CMK (cell line): ENCODE results near the gene EVI5L.

Experiments
- DNase-seq: peaks from one replicate; pipeline ENCODE4 v3.0.0-alpha.2; 2010; ENCODE audit warnings: low read depth

EVI5L gene

DNA sequence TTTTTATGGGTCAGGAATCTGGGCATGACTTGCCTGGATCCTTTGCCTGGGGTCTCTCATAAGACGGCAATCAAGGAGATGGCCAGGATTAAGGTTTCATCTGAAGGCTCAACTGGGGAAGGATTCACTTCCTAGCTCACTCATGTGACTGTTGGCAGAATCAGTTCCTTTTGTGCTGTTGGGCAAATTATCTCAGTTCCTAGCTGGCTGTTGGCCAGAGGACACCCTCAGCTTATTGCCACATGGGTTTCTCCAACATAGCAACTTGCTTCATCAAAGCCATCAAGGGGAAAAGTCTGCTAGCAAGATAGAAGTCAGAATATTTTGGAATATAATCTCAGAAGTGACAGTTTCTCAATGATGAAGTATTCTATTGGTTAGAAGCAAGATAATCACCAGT lies 12.2 kb upstream of the EVI5L start:
- DNase-seq: no peak

DNA sequence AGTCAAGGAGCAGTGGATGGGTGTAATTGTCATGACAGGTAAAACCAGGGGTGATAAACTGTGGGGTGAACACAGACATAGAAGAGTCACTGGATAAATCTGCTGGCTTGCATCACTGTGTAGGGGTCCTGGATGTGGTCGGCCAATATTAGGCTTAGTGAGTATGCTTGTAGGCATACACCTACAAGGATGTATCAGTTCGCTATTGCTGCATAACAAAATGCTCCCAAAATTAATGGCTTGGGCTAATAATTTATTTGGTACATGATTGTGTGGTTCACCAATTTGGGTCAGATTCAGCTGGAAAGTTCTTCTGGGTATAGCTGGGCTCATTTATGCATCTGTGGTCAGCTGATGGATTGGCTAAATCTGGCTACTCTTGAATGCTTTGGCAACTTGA lies 11.2 kb upstream of the EVI5L start:
- DNase-seq: no peak

DNA sequence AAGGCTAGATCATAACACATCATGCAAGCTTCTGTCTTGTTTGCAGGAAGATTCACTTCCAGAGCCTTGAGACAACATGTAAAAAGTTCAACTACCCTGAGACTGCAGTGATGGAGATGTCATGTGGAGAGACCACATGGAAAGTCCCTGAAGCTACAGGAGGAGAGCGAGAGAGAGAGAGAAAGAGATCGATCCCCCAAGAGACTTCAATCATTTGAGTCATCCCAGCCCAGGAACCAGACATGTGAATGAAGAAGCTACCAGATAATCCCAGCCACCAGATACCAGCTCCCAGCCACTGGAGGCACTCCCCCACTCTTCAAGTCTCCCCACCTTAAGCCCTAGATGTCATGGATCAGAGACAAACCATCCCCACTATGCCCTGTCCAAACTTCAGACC lies 10.7 kb upstream of the EVI5L start:
- no peak for DNase-seq

DNA sequence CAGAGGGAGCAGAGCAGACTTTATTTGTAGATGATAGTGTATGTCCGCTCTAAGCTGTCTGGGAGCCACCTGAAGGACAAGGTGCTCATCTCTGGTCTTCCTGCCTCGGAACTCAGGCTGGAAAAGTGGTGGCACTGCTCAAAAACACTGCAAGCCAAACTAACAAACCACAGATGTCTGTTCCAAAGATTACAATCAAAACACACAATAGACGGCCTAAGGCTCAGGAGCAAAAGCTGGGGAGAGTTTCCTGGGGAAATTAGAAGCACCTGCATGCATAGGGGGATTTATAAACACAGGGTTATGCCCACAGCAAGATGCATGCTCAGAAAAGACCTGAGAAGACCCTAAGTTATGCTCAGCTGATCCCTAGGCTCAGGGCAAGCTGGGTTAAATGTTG lies 9.4 kb upstream of the EVI5L start:
- no peak for DNase-seq

DNA sequence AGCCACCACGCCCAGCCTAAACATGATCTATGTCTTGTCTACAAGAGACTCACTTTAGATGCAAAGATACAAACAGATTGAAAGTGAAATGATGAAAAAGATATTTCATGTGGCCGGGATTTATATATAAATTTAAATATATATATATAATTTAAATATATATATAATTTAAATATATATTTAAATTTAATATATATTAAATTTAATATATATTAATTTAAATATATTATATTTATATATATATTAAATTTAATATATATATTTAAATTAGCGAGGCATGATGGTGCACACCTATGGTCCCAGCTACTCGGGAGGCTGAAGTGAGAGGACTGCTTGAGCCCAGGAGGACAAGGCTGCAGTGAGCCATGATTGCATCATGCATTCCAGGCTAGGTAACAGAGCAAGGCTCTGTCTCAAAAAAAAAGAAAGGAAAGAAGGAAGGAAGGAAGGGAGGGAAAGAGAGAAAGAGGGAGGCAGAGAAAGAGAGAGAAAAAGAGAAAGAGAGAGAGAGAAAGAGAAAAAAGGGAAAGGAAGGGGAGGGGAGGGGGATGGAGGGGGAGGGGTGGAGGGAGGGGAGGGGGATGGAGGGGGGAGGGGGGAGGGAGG lies 7.0 kb upstream of the EVI5L start:
- no peak for DNase-seq

DNA sequence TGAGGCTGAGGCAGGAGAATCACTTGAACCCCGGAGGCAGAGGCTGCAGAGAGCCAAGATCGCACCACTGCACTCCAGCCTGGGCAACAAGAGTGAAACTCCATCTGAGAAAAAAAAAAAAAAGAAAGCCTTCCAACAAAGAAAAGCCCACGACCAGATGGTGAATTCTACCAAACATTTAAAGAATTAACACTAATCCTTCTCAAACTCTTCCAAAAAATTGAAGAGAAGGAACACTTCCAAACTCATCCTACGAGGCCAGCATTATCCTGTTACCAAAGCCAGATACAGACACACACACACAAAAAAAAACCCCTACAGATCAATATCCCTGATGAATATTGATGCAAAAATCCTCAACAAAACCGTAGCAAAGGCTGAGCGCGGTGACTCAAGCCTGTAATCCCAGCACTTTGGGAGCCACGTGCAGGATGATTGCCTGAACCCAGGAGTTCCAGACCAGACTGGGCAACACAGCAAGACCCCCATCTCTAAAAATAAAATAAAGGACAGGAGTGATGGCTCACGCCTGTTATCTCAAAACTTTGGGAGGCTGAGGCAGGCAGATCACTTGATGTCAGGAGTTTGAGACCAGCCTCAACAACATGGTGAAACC lies 6.2 kb upstream of the EVI5L start:
- no peak for DNase-seq

DNA sequence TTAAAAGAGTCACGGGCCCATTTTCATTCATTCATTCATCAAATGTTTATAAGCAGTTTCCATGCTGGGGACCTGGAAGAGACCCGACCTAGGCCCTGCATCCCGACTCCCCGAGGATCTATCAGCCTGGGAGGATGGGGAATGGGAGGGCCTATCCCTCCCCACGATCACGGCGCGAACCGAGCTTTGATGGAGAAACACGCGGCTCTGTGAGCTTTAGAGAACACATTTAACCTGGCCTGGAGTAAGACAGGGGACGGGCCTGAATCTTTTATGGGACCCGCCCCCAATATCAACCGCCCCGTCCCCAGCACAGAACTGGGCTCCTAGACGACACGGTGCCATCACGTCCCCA lies 875 bp upstream of the EVI5L start:
- DNase-seq: no peak

DNA sequence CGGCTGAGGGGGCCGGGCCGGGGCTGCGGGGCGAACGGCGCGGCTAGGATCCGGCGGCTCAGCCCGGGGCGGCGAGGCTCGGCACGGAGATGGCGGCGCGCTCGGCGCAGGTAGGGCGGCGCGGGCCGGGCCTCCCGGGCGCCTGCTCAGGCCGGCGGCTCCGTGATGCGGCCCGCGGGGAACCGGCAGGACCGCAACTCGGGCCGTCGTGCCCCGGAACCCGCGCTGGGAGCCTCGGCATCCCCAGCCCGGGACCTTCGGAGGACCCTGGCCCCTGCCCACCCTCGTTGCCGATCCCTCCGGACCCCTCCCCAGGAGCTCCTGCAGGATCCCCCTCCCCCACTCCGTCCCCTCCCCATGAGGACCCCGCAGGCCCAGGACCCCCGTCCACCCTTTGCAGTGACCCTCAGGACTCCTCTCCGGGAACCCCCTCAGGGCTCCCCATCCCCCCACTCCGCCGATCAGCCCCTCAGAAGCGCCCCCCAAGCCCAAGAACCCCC lies 304 bp downstream of the EVI5L start:
- no peak for DNase-seq

DNA sequence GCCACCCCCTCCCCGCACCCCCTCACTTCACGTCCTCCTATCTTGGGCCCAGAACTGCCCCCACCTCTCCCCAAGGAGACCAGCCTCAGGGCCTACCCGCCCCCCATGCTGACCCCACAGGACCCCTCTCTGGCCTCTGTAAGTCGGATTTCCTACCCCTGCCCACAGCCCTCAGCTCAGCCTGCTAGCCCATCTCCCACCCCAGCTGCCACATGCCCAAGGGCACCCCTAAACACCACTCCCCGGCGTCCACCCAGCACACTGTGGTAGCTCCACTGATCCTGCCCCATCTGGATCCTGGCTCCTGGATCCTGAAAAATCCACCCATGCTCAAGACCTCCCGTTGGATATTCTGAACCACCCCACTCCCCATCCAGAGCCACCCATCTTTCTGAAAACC lies 805 bp downstream of the EVI5L start:
- no peak for DNase-seq

DNA sequence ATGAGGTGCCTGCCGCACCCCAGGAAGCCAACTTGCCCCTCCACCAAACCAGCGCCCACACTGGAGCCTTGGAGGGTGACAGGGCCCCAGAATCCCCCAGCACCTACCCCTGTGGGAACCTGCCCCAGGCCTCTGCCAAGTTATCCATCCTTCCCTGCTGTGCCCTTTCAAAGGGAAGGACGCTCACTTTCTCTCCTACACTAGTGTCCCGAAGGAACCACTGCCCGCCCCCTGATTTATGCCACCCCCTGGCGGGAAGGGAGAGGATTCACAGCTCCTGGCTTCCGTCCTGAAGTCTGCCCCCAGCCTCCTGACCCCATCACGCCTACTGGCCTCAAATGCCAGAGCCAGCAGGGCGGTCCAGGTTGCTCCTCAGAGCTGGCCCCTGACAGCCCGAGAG lies 1.4 kb downstream of the EVI5L start:
- no peak for DNase-seq

DNA sequence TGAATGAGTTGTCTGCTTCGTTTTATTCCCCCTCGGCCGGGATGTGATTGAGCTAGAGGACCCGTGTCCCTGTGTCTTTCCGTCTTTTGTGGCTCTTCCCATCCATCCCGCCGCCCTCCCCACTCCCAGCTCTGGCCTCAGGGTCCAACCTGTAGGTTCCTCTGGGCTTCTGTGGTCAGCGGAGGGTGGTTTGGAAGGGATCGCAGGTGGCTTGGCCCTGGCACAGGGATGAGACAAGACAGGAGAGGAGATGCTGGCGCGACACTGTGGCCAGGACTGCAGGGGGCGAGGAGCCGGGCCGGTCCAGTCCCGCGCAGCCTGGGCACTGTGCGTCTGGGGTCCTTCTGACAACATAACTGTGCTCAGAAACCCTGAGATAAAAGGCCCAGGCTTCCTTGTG lies 2.0 kb downstream of the EVI5L start:
- DNase-seq: no peak

DNA sequence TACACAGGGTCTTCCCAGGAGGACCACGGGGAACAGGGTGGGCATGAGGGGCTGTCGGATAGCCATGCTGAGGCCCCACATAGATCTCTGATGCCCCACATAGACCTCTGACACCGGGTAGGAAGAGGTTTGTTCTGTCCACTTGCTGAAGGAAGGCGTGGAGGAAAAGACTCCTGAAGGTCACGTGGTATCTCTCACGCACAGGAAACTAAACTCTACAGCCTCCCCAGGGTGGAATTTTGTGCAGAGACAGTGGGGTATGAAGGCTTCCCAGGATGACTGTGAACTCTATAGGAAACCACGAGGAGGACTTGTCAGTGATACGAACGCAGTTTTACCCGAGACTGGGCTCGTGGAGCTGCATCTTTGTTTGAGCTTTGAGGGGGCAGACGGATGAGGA lies 2.8 kb downstream of the EVI5L start:
- DNase-seq: no peak

DNA sequence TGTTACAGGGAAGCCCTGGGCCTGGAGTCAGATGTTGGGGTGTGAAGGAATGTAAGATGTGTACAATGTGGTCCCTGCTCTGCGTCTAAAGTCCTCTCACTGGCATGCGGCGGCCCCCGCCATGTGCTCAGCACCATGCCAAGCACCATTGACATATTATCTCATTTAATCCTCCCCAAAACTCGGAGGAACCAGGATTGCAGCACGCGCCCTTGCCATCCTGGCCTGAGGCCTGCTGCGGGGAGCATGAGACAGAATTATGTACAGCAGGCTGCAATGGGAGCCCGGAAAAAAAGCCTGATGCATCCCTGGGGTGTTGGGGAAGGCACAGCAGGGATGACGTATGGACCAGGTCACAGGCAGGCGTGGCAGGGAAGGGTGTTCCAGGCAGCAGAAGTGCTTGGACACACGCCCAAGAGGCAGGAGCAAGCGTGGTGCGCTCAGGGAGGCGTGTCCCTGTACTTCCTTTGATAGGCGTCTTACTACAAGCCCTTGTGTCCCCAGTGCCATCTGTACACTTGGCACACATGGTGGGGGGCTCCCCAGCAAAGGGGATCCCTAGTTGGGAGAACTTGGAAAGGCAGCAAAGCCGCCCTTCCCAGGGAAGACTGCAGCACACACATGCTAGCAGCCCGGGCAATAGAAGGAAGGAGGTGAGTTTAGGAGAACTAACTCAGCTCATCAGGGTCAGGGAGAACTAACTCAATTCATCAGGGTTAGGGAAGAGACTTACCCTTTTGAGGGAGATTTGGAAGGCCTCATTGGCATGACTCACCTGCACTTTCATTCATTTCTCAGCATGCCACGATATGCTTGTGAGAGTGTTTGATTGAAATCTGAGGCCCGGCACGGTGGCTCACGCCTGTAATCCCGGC lies 3.4 kb downstream of the EVI5L start:
- DNase-seq: no peak

DNA sequence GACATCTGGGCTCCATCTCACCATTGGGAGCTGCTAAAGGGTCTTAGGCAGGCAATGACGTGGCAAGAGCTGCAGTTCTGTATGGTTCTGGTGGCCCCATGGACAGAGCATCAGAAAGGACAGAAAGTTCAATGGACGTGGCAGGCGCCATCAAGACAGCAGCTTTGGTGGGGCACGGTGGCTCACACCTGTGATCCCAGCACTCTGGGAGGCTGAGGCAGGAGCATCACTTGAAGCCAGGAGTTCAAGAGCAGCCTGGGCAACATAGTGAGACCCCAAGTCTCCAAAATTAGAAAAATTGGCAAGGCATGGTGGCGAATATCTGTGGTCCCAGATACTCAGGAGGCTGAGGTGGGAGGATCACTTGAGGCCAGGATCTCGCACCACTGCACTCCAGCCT lies 9.5 kb downstream of the EVI5L start:
- DNase-seq: no peak

DNA sequence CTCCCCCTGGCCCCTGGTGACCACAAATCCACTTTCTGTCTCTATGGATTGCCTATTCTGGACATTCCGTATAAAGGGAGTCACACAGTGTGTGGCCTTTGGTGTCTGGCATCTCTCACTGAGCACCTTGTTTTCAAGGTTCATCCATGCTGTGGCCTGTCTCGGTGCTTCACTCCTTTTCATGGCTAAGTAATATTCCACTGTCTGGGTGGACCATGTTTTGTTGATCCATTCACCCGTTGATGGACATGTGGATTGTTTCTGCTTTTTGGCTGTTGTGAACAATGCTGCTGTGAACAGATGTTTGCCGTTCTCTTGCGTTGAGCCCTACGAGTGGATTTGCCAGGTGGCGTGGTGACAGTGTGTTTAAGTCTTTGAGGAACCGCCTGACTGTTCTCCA lies 10.6 kb downstream of the EVI5L start:
- no peak for DNase-seq

DNA sequence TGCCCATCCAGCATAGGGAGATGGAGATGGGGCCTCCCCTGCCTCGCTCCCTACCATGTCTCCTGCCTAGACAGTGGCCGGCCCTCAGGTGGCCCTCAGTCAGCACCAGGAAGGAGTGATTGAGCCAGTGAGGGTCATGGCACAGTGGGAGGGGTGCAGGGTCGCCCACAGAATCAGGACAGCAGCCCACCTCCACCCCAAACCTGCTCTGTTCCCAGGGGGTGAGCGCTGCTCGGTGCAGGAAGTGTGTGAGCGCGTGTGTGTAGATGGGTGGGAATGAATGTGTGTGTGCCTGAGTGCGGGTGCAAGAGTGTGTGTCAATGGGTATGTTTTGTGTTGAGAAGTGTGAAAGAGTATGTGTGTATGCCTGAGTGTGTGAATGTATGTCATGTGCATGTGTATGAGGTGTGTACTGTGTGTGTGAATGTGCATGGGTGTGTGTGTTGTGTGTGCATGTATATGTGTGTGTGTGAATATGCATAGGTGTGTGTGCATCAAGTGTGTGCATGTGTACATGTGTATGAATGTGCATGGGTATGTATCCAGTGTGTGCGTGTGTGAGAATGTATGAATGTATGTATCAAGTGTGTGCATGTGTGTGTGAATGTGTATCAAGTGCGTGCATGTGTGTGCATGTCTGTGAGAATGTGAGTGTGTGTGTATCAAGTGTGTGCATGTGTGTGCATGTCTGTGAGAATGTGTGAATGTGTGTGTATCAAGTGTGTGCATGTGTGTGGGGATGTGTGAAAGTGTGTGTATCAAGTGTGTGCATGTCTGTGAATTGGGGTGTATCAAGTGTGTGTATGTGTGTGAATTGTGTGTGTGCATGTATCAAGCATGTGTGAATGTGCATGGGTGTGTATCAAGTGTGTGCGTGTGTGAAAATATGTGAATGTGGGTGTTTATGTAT lies 12.0 kb downstream of the EVI5L start:
- no peak for DNase-seq

DNA sequence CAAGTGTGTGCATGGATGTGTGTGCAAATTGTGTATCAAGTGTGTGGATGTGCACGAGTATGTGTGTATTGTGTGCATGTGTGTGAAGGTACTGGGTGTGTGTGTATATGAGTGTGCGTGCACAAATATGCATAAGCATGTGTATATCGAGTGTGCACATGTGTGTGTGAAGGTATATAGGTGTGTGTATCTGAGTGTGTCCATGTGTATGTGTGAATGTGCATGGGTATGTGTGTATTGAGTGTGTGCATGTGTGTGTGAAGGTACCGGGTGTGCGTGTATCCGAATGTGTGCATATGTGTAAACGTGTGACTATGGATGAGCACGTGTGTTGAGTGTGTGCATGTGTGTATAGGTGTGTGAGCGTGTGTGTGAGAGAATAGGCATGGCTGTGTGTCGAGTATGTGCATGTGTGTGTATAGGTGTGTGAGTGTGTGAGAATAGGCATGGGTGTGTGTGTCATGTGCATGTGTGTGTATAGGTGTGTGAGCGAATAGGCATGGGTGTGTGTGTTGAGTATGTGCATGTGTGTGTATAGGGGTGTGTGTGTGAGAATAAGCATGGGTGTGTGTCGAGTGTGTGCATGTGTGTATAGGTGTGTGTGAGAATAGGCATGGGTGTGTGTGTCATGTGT lies 12.8 kb downstream of the EVI5L start:
- DNase-seq: no peak

DNA sequence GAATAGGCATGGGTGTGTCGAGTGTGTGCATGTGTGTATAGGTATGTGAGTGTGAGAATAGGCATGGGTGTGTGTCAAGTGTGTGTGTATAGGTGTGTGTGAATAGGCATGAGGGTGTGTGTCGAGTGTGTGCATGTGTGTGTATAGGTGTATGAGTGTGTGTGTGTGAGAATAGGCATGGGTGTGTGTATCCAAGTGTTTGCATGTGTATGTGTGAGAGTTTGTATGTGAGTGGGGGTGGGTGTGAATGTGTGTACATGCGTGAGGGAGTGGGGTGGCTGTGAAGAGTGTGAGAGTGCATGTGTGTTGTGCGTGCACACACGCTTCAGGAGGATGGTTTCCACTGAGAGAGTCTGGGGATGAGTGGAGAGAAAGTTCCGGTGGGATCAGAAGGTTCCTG lies 13.5 kb downstream of the EVI5L start:
- DNase-seq: no peak

DNA sequence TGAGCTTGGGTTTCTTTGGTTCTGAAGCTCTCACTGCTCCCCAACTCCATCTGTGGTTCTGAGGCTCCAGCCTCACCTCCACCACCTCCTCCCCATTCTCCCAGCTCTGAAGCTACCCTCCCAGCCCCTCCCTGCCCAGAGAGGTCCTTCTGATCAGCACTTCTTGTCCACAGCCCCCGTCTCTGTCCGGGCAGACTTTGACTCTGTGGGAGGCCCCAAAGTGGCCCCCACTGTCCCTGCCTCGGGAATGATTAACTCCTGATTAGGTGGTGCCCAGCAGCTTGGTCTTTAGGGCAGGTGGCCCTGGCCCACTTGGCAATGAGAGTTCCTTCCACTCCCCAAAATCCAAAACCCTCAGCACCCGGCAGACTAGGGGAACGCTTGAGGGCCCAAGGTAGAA lies 14.4 kb downstream of the EVI5L start:
- DNase-seq: no peak

DNA sequence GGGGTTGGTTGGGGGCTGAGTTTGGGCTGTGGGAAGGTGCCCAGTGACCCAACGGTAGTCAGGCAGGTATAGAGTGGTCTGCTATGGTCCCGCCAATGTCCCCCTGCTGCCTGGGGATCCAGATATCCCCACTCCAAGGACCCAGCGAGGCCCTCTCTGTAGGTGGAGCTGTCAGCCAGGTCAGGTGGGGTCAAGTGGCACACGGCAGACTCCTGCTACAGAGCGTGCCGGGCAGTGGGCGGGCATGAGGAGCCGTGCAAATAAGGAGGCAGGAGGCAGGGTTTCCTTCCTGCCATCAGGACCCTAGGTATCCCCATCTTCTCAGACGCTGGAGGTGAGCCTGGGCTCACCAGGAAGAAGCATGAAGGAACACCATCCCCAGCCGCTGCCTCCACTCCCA lies 14.9 kb downstream of the EVI5L start:
- no peak for DNase-seq

DNA sequence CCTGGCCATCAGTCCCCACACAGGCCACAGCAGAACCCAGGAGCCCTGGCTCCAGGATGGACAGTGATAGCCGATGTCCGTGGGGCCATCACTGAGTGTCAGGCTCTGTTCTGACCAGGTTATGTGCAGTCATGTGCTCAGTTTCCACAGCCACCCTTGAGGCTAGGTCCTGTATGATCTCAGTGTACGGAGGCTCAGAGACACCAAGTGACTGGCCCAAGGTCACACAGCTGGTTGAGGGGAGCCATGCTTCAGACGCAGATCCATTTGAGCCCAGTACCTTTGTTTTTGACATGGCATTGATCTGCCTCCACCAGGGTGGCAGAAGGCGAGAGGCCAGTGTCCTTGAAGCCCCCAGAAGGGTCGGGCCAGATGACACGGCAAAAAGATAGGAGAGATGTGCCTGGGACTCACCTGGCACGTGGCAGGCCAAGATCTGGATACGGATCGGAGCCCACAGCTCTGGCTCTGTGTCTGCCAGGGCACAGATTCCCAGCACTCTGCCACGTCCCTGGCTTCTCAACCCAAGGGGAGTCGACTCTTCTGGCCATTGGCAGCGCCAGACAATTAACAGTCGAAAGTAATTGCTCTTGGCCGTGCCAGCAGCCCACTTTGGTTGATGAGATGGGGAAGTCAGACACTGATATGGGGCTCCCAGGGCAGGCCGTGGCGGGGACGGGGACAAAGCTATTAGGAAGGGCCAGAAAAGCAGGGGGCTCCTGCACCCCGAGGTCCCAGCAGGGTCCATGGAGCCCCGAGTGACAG lies 15.6 kb downstream of the EVI5L start:
- no peak for DNase-seq
